Brain pericyte (primary cell): ENCODE data around the gene GPR25.

Source experiments
- DNase-seq: peaks from one replicate; pipeline ENCODE4 v3.0.0-alpha.2; 2012; ENCODE audit warnings: low read depth, low spot score

The GPR25 gene

GRCh38 chr1:200873116-200873670 lies 412 bp downstream of the GPR25 start:
- DNase-seq = no peak

GRCh38 chr1:200873671-200874397 lies 1.1 kb downstream of the GPR25 start:
- no peak for DNase-seq

- DNase-seq = no peak
Observed at GRCh38 chr1:200874694-200875093, 1.9 kb downstream of the GPR25 start.

- no peak for DNase-seq
Observed at GRCh38 chr1:200875416-200875815, 2.6 kb downstream of the GPR25 start.

GRCh38 chr1:200877010-200877409 lies 4.2 kb downstream of the GPR25 start:
- DNase-seq = no peak

GRCh38 chr1:200877839-200878551 lies 5.2 kb downstream of the GPR25 start:
- DNase-seq = no peak

GRCh38 chr1:200880212-200880611 lies 7.4 kb downstream of the GPR25 start:
- no peak for DNase-seq

- no peak for DNase-seq
Observed at GRCh38 chr1:200883118-200883517, 10.3 kb downstream of the GPR25 start.

DNA sequence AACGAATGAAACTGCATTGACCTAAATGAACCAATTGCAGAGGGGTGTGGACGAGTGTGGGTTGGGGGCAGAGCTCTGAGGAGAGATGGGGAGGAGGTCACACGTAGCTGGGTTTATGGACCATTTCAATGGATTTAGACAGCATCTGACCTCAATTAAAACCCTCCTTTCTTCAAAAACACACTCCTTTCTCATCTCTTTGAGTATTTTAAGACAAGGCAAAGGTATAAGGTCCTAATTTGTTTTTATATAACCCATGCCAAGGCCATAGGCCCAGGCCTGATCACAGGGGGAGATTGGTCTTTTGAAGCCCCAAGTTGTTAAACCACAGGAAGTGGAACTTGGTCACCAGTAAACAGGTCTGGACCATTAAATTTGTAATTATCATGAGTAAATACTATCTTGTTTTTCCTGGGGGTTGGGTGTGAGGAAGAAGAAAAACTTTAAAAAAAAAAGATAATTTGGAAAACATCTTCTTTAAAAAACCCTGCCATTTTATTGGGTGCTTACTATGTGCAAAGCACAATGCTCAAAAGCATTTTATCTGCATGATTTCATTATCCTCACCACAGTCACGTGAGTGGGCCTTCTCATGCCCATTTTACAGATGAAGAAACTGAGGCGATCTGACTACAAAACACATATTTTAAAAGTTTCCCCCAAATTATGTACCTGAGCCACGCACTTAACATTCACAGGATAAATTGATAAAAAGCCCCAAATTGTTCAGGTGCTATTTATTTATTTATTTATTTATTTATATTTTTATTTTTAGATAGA lies 13.0 kb downstream of the GPR25 start:
- DNase-seq = no peak

DNA sequence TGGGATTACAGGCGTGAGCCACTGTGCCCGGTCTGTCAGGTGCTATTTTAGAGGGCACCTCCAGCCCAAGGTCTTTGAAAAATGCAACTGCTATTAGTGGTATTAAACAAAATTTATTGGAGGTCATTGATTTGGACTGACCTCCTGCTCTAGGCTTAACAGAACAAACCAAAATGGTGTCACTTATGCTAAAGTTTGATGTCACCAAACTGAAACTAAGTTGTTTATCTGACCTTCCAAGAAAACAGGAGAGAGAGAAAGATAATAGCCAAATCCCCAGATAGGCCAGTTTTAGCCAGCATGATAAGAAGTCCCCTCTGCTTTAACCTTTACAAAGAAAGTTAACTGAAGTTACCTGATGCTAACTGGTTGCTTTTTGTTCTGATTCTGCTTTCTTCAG lies 13.8 kb downstream of the GPR25 start:
- DNase-seq = no peak

GRCh38 chr1:200887036-200887435 lies 14.3 kb downstream of the GPR25 start:
- no peak for DNase-seq

DNA sequence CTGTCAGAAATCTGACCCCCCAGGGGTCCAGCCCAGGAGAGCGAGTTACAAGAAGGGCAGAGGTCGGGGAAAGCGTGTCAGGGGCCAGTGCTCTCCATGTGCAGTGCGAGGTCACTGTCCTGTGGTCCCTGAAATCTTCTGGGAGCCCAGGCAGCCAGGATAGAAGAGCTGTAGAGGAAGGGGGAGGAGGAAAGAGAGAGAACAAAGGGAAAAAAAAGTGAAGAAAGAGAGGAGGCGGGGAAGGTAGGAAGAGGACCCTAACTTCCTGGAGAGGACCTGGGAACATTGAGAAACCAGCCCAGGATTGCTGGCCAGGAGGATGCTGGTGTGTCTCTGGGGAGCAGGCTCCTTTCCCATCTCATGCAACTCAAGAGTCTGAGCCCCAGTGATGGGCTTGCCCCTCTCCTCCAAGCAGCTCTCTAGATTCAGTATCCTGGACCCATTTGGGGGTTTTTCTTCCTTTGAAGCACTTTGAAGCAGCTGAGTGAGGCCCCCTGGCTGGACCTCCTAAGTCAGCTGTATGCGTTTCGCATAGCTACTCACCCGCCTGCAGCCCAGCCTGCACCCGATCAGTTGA lies 15.1 kb downstream of the GPR25 start:
- DNase-seq = no peak

DNA sequence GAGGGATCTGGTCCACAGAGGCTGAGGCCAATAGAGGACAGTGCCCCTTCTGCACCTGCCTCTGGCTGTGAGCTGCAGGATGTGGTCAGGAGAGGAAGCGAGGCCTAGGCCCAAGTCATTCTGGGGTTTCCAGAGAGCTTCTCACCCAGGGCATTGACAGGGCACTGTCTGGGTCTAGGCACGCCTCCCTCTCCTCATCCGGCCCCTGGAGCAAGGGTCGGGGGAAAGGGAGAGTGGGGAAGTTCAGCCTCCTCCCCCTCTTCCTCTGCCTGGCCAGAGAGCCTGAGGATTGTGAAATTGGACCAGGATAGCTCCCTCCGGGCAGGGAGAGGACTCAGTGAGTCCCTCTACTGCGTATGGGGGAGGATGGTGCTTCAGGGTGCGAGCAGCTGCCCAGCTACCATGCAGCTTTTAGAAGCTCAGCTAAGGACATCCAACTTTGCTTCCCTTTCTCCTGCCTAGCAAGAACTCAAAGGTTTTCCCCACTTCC lies 15.6 kb downstream of the GPR25 start:
- no peak for DNase-seq

- DNase-seq = no peak
Observed at GRCh38 chr1:200889571-200889970, 16.8 kb downstream of the GPR25 start.

DNA sequence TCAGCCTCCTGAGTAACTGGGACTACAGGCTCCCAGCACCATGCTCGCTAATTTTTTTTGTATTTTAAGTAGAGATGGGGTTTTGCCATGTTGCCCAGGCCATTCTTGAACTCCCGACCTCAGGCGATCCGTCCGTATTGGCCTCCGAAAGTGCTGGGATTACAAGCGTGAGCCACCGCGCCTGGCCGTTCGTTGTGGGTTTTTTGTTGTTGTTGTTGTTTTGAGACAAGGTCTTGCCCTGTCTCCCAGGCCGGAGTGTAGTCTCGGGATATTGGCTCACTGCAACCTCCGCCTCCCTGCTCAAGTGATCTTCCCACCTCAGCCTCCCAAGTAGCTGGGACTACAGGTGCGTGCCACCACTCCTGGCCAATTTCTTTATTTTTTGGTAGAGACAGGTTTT lies 17.2 kb downstream of the GPR25 start:
- DNase-seq = no peak

DNA sequence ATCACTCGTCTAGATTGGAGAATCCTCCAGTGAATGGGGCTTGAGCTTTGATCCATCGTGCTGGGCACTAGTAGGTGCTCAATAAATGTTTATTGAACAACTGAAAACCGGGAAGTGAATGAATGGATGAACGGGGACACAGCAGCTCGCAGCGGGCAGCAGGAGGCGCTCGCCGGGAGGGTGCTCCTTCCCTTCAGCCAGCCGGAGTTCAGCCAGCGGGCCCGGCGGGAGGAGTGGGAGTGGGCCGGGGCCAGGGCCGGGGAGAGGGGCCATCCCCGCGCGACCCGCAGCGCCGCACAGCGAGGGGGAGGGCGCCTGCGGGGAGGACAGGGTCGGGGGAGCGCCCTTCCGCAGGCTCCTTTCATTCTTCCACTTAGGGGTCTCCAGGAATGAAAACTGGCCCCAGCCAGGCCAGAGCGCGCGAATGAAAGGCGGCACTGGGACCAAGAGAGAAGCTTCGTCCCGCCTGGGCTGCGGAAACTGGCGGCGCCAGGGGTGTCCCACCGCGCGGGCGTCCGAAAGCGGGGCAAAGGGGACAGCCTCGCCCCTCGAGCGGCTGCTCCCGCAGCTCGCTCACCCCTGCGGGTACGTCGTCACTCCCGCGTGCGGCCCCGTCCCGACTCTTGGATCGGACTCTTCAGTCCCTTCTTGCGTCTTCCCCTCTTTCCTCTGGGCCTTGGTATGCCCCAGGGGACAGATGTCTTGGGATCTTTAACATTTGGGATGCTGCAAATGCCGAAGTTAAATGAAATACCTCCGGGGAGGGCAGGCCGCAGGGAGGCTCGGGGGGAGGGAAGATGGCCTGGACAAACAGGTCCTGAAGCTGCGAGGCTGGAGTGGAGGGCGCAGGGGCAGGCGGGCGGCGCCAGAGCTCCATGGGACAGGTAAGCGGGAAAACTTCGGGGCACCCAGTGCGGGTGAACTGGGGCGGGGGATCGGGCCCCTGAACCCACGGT lies 18.3 kb downstream of the GPR25 start:
- DNase-seq = no peak

- no peak for DNase-seq
Observed at GRCh38 chr1:200891774-200892157, 19.0 kb downstream of the GPR25 start.

DNA sequence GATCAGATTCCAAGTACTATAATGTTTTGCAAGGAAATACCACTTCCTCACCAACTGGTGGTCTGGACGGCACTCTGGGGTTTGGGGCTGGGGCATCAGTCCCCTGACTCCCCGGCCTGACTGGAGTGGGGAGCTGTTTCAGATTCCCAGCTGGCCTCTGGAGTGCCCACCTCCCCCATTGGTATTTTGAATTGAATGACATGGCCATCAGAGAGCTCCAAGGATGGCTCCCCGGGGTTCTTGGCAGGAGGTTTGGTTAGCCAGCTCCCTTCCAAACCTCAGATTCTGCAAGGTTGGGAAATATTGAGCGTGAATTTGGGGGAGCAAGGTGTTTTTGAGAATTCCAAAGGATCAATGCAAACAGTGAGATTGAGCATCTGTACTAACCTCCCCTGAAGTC lies 19.8 kb downstream of the GPR25 start:
- DNase-seq = no peak

DNA sequence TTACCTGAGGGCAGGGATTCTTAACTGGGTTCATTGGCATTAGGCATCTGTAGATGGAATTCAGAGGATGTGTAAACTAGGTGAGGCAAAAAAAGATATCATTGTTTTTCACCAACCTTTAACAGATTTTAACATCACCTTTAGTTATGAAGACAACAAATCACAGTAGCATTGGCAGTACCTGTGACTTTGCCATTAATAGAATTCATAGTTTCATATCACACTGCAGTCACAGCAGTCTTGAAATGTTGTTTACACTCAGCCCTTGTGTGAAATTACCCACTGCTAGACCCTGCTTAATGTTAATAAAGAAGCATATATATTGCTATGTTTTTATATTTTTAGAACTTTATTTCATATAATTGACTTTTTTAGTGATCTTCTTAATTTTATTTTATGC lies 20.2 kb downstream of the GPR25 start:
- no peak for DNase-seq

- DNase-seq = no peak
Observed at GRCh38 chr1:200893411-200893901, 20.7 kb downstream of the GPR25 start.
